Kasumi-1 (cell line): ENCODE data around the gene ZNF407.
A peak's percentile ranks its signal among the peaks of the same experiment; 100 is the strongest.

Experiments
- DNase-seq, 2 experiments: peaks; one replicate each; lab custom pipeline; 2025; lab: John Stamatoyannopoulos, UW

Gene ZNF407

DNA sequence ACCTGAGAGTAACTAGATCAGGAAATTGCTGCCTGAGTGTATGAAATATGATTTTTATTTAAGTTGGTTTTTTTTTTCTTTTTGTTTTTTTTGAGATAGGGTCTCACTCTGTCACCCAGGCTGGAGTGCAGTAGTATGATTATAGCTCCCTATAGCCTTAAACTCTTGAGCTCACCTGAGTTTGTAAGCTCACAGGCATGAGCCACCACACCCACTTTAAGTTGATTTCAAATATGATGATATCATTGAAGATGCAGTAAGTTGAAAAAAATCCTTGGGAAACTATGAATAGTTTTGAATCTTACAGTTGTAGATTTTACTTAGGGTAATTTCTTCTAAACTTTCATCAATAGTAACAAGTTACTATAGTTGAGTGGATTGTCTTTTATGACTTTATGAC, 234.7 kb downstream of the ZNF407 start:
- no peak for DNase-seq

DNA sequence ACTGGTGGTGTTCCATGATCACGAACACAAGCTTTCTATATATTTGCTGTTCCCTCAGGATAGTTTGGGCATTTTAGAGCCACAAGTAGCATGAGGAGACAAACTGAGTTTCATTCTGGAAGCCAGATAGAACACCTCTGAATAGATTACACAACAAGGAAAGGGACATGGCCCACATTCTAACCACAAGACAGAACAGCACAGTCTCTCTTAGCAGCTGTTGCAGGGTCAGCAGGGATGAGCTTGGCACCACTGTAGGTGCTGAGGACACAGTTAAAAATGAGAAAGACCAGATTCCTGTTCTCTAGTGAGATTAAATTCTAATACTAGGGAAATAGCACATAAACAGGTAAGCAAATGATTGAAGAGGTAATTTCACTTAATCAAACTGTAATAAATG, 235.3 kb downstream of the ZNF407 start:
- peak in 1 of 2 experiments; percentile 4 for DNase-seq

DNA sequence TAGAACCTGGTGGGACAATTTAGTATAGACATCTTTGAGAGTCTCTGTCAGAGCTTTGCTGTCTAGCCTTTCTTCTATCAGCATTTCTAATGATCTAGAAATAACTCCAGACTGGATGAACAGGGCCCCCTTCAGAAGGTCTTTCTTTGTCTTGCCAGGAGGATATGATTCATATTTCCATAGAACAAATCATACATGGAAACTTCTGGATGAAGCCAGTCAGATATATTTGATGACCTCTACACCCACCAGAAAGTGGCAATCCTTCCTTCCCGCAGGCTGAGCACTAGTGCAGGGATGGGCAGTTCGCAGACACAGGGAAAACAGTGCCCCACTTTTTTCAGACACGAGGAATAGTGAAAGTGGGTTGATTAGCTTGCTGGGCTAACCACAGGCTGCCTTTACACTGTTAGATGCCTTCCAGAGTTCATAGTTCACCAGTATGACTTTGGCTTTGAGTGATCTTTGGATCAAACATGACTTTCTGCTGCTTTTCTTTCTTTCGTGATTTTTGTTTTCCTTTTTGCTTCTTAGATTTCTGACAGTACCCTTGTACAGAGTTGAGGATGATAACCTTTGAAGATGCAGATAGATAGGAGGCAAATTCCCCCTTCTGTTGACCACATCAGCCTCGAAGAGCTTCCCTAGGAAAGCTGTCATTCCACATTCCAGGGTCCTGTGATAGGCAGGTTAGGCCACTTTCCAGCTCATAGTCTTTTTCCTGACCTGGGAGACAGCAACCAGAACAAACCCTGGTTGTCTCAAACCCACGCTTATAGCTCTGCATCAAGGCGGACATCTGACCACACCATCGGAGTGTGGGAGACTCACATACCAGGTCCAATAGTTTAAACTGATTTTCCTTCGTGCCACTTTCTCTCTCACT, 237.0 kb downstream of the ZNF407 start:
- no peak for DNase-seq

GRCh38 chr18:74836296-74837139, 238.8 kb downstream of the ZNF407 start:
- peak; percentile 4 to 22 for DNase-seq

- DNase-seq, result no peak
These were observed 243.0 kb downstream of the ZNF407 start for GRCh38 chr18:74840492-74841167.

- no peak for DNase-seq
These were observed 243.6 kb downstream of the ZNF407 start for GRCh38 chr18:74841248-74841647.

GRCh38 chr18:74849301-74849700, 251.6 kb downstream of the ZNF407 start:
- DNase-seq, result no peak

- no peak for DNase-seq
These were observed 258.8 kb downstream of the ZNF407 start for GRCh38 chr18:74856434-74856833.

GRCh38 chr18:74856928-74857327, 259.3 kb downstream of the ZNF407 start:
- DNase-seq, result no peak

DNA sequence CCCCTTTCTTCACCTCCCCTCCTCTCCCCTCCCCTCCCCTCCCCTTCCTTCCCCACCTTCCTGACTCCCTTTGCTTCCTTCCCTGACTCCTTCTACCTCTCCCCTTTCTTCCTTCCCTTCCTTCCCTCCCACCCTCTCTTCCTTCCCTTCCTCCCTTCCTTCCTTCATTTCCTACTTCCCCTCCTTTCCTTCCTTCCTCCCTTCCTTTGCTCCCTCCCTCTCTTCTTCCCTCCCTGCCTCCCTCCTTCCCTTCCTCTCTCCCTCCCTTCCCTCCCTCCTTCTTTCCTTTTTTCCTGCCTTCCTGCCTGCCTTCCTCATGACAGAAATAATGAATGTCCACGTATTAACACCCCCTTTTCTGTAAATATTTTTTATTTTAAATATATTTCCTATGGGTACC, 260.2 kb downstream of the ZNF407 start:
- no peak for DNase-seq

DNA sequence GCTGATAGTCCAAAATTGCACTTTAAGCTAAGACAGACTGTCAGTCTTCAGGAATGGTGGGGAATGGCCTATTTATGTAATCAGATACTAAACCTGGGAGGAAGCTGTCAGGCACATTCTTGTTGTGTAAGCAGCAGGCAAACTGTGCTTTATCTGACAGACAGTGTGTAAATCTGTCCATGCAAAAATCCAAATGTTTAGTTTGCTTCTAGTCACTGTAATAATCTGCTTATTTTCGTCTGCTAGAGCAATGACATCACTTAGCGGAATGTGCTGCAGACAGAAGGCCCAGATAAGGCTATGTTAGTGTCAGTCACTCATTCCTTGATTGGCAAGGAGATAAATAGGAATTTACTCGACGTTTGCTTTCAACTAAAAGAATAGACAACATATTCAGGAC, 263.5 kb downstream of the ZNF407 start:
- DNase-seq, result no peak

DNA sequence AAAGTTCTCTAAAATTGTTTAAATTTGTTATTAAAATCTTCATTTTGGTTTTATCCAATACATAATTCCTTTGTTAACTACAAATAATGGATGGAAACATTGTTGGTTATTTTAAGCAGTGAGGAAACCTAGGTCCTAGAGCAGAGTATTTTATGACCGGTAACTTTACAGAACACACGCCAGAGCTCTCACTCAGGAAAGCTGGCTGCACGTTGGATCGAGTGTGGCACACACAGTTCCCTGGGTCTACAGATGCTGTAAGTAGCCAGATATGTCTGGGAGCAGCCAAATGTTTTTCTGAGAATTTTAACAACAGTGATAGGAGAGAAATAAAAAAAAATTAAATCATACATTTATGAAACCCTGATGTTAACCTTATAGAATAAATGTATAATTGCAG, 264.4 kb downstream of the ZNF407 start:
- DNase-seq, result no peak

- no peak for DNase-seq
These were observed 268.9 kb downstream of the ZNF407 start for GRCh38 chr18:74866577-74866976.

- DNase-seq, result no peak
These were observed 270.8 kb downstream of the ZNF407 start for GRCh38 chr18:74868461-74868860.

DNA sequence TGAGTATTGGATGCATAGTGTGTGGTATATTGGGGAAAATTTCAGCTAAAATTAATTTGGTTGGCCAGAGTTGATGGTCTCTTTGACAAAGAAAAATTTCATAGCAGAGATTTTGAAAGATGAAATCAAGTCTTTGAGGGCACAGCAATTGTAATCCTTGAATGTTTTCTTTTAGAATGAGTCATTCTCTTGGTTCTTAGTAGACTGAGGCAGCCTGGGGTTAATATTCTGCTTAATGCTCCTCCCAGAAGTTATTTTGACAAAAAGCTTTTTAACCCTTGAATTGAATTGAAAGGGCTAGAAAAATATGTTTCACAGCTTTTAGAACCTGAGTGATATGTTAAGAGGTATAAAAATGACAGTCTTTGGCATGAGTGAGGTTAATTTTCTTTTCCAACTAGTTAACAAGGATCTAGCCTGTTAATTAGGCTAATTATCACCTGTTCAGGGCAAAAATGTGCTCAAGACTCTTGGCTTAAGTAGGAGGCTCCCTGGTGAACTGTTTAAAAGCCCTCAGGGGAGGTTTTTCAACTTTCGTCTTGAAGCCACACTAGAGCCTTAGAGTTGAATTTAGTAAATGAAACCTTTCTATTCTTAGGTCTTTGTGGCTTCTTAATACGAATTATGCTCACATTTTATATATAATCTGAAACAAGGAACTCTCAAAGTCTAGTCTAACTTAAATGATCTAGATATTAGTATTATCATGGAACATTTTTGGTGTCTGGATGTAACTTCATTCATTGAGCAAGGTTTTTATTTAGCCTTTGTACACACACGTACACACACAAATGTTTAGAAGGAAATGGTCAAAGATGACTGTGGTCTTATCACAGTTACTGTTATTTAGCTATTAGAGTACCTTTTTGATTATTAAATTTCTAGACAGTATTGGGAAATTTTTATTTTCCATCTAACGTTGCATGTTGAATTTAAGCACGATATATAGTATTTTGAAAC, 272.5 kb downstream of the ZNF407 start:
- DNase-seq, result no peak

GRCh38 chr18:74870950-74871349, 273.3 kb downstream of the ZNF407 start:
- DNase-seq, result no peak

DNA sequence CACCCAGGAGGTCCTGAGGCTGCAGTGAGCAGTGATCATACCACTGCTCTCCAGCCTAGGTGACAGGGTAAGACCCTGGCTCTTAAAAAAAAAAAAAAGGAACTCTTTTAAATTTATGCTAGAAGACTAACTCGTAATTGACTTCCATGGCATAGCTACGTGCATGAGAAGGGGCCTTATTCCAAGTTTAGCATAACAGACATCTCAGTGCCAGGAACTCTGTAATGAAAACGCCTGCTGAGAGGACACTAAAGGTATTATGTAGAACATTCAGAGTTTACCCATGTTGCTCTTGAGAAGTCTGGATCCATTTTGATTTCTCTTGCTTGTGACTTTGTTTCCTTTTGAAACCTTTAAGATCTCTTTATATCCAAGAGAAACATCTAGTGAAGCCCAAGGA, 276.0 kb downstream of the ZNF407 start:
- DNase-seq, result no peak

- no peak for DNase-seq
These were observed 276.7 kb downstream of the ZNF407 start for GRCh38 chr18:74874351-74874750.

GRCh38 chr18:74876630-74877243, 279.1 kb downstream of the ZNF407 start:
- no peak for DNase-seq

- DNase-seq, result no peak
These were observed 280.6 kb downstream of the ZNF407 start for GRCh38 chr18:74878267-74878666.
